CD4-positive, alpha-beta T cell treated with Interleukin-17A for 1 hour (primary cell): ENCODE results near the gene CCDC7.
"Not testable (repeated sequence)": the region's sequence is repeated elsewhere in the genome, so short reads cannot be mapped to it uniquely, and the experiment has no call there.

ENCODE experiments used
- DNase-seq: peaks from one replicate; pipeline ENCODE4 v3.0.0-alpha.2; 2020

Gene CCDC7

GRCh38 chr10:32582946-32583345 is 137.0 kb downstream of the CCDC7 start:
- DNase-seq: no peak

GRCh38 chr10:32598022-32598421 is 152.1 kb downstream of the CCDC7 start:
- not testable (repeated sequence) for DNase-seq

- DNase-seq: no peak
These were observed 154.4 kb downstream of the CCDC7 start for GRCh38 chr10:32600317-32600716.

- DNase-seq: not testable (repeated sequence)
These were observed 155.6 kb downstream of the CCDC7 start for GRCh38 chr10:32601562-32601961.

GRCh38 chr10:32605787-32606186 is 159.8 kb downstream of the CCDC7 start:
- DNase-seq: no peak

GRCh38 chr10:32610543-32610942 is 164.6 kb downstream of the CCDC7 start:
- DNase-seq: not testable (repeated sequence)

- no peak for DNase-seq
These were observed 170.5 kb downstream of the CCDC7 start for GRCh38 chr10:32616438-32616837.

- no peak for DNase-seq
These were observed 172.5 kb downstream of the CCDC7 start for GRCh38 chr10:32618482-32618881.

- no peak for DNase-seq
These were observed 176.0 kb downstream of the CCDC7 start for GRCh38 chr10:32621969-32622368.

GRCh38 chr10:32622409-32622808 is 176.5 kb downstream of the CCDC7 start:
- no peak for DNase-seq

GRCh38 chr10:32627183-32627582 is 181.2 kb downstream of the CCDC7 start:
- DNase-seq: no peak

- DNase-seq: no peak
These were observed 184.0 kb downstream of the CCDC7 start for GRCh38 chr10:32629910-32630309.

GRCh38 chr10:32646535-32646934 is 200.6 kb downstream of the CCDC7 start:
- no peak for DNase-seq

- peak; percentile 45 for DNase-seq
These were observed 204.3 kb downstream of the CCDC7 start for GRCh38 chr10:32650246-32650655.

- DNase-seq: not testable (repeated sequence)
These were observed 211.5 kb downstream of the CCDC7 start for GRCh38 chr10:32657430-32657829.

- DNase-seq: no peak
These were observed 215.4 kb downstream of the CCDC7 start for GRCh38 chr10:32661346-32661745.

GRCh38 chr10:32680803-32681557 is 235.0 kb downstream of the CCDC7 start:
- no peak for DNase-seq

- no peak for DNase-seq
These were observed 238.4 kb downstream of the CCDC7 start for GRCh38 chr10:32684291-32684690.

- no peak for DNase-seq
These were observed 241.2 kb downstream of the CCDC7 start for GRCh38 chr10:32687116-32687515.

GRCh38 chr10:32687546-32687945 is 241.6 kb downstream of the CCDC7 start:
- DNase-seq: no peak

GRCh38 chr10:32692174-32692573 is 246.2 kb downstream of the CCDC7 start:
- DNase-seq: no peak

GRCh38 chr10:32693441-32693979 is 247.6 kb downstream of the CCDC7 start:
- no peak for DNase-seq

GRCh38 chr10:32699683-32700082 is 253.7 kb downstream of the CCDC7 start:
- DNase-seq: not testable (repeated sequence)

GRCh38 chr10:32713560-32713959 is 267.6 kb downstream of the CCDC7 start:
- no peak for DNase-seq

- no peak for DNase-seq
These were observed 285.6 kb downstream of the CCDC7 start for GRCh38 chr10:32731527-32731926.
